GM19023 (cell line): Measurements from ENCODE around the gene CXCR4.

ENCODE experiments used
- ATAC-seq: cut with Tn5 transposase; IDR thresholded peaks from one replicate; pipeline ENCODE4 v1.9.1; 2021; ENCODE audit warnings: mild to moderate bottlenecking, moderate library complexity; ENCODE audit not compliant: unreplicated experiment

CXCR4 gene

GRCh38 chr2:136117909-136118818 lies at the start of gene CXCR4:
Gene CXCR4 (minus strand): TSS chr2:136118149. CDS start chr2:136118060, 89 bp downstream.
- ATAC-seq = peak; percentile 29

- ATAC-seq = no peak
Observed at GRCh38 chr2:136164280-136164776, 46.4 kb upstream of the CXCR4 start.

- no peak for ATAC-seq
Observed at GRCh38 chr2:136162438-136162837, 44.5 kb upstream of the CXCR4 start.

GRCh38 chr2:136156411-136156810 lies 38.5 kb upstream of the CXCR4 start:
- ATAC-seq = no peak

- ATAC-seq = no peak
Observed at GRCh38 chr2:136154384-136154783, 36.4 kb upstream of the CXCR4 start.

GRCh38 chr2:136151021-136151971 lies 33.3 kb upstream of the CXCR4 start:
- ATAC-seq = no peak

- no peak for ATAC-seq
Observed at GRCh38 chr2:136149011-136149410, 31.1 kb upstream of the CXCR4 start.

GRCh38 chr2:136146564-136146963 lies 28.6 kb upstream of the CXCR4 start:
- no peak for ATAC-seq

- ATAC-seq = no peak
Observed at GRCh38 chr2:136143603-136144451, 25.9 kb upstream of the CXCR4 start.

GRCh38 chr2:136141510-136142149 lies 23.7 kb upstream of the CXCR4 start:
- no peak for ATAC-seq

GRCh38 chr2:136139631-136140030 lies 21.7 kb upstream of the CXCR4 start:
- no peak for ATAC-seq

GRCh38 chr2:136137982-136138381 lies 20.0 kb upstream of the CXCR4 start:
- ATAC-seq = no peak

GRCh38 chr2:136136931-136137330 lies 19.0 kb upstream of the CXCR4 start:
- no peak for ATAC-seq

GRCh38 chr2:136135921-136136906 lies 18.3 kb upstream of the CXCR4 start:
- peak; percentile 43 for ATAC-seq

- no peak for ATAC-seq
Observed at GRCh38 chr2:136135462-136135861, 17.5 kb upstream of the CXCR4 start.

- ATAC-seq = no peak
Observed at GRCh38 chr2:136134126-136134525, 16.2 kb upstream of the CXCR4 start.

GRCh38 chr2:136133586-136133985 lies 15.6 kb upstream of the CXCR4 start:
- ATAC-seq = no peak

GRCh38 chr2:136133176-136133575 lies 15.2 kb upstream of the CXCR4 start:
- ATAC-seq = no peak

- ATAC-seq = no peak
Observed at GRCh38 chr2:136132825-136133155, 14.8 kb upstream of the CXCR4 start.
